HL-60 (cell line): Measurements from ENCODE around the gene RFX8.
"Not testable (repeated sequence)": the region's sequence is repeated elsewhere in the genome, so short reads cannot be mapped to it uniquely, and the experiment has no call there.

Experiments
- DNase-seq, 2 experiments: peaks; one replicate each; pipeline ENCODE4 v3.0.0-alpha.2; 2010 to 2020; ENCODE audit warnings: low read depth in 1 of 2, low spot score in 1 of 2
- H3K27ac ChIP-seq: fragments of 250-450 bp; sonication (Bioruptor Pico); replicated peaks from 2 replicates; pipeline ENCODE4 v1.5.1; 2020; ENCODE audit warnings: mild to moderate bottlenecking, moderate library complexity
- H3K27me3 ChIP-seq: fragments of 250-450 bp; sonication (Bioruptor Pico); 2 replicates; pipeline ENCODE4 v1.5.1; 2021; ENCODE audit warnings: mild to moderate bottlenecking, moderate library complexity; ENCODE audit not compliant: insufficient read depth, poor library complexity, severe bottlenecking
- H3K4me3 ChIP-seq: replicated peaks from 2 replicates; pipeline ENCODE4 v1.5.1; 2011; ENCODE audit warnings: mild to moderate bottlenecking, control low read depth, low read length; ENCODE audit not compliant: insufficient read depth
- CTCF ChIP-seq: IDR thresholded peaks from one replicate; pipeline ENCODE4 v1.5.1; 2011; ENCODE audit warnings: low read length, control low read depth, inconsistent platforms; ENCODE audit not compliant: insufficient read depth
- GABPA ChIP-seq: IDR thresholded peaks from 2 replicates; pipeline ENCODE4 v1.6.1; 2012; ENCODE audit warnings: low read depth
- POLR2AphosphoS5 ChIP-seq: IDR thresholded peaks from 2 replicates; pipeline ENCODE4 v1.6.1; 2012; ENCODE audit warnings: low read depth
- REST ChIP-seq: IDR thresholded peaks from 2 replicates; pipeline ENCODE4 v1.6.1; 2012; ENCODE audit warnings: low read depth; ENCODE audit not compliant: insufficient replicate concordance
- SPI1 ChIP-seq: IDR thresholded peaks from 2 replicates; pipeline ENCODE4 v1.6.1; 2012; ENCODE audit warnings: low read depth, mild to moderate bottlenecking, borderline replicate concordance

RFX8 gene

GRCh38 chr2:101463911-101464641 is 10.8 kb downstream of the RFX8 start:
- Histone ChIP-seq H3K27me3 (no peaks in the 10 kb centered on the region), H3K4me3 (no peak overlapping the region), H3K27ac (peak overlapping the region; percentile 3)
- TF ChIP-seq REST, result no peak
- TF ChIP-seq SPI1, result peak; percentile 54; the same call in 1 of the 2 replicates
- TF ChIP-seq POLR2AphosphoS5, result peak; percentile 52; the same call in 1 of the 2 replicates
- peak; percentile 69 to 85 for DNase-seq

GRCh38 chr2:101463421-101463820 is 11.5 kb downstream of the RFX8 start:
- Histone ChIP-seq H3K27ac (peak overlapping the region; percentile 3), H3K27me3 (no peaks in the 10 kb centered on the region), H3K4me3 (no peak overlapping the region)
- TF ChIP-seq POLR2AphosphoS5 (no peak), GABPA (no peak), SPI1 (no peak)
- DNase-seq, result no peak

- DNase-seq, result no peak
- TF ChIP-seq REST (no peak), GABPA (no peak), SPI1 (no peak), POLR2AphosphoS5 (no peak), CTCF (no peak)
- H3K4me3 ChIP-seq, result no peak overlapping the region
Observed at GRCh38 chr2:101461381-101461780, 13.5 kb downstream of the RFX8 start.

GRCh38 chr2:101454408-101454807 is 20.5 kb downstream of the RFX8 start:
- not testable (repeated sequence) for H3K27ac ChIP-seq, H3K4me3 ChIP-seq, DNase-seq, H3K27me3 ChIP-seq

More at GRCh38 chr2:101461381-101461780, 13.5 kb downstream of the RFX8 start:
- Histone ChIP-seq H3K27me3 (no peaks in the 10 kb centered on the region), H3K27ac (no peak overlapping the region)

- DNase-seq, result no peak
- Histone ChIP-seq H3K27ac (no peak overlapping the region), H3K4me3 (no peak overlapping the region), H3K27me3 (no peaks in the 10 kb centered on the region)
- no peak for TF ChIP-seq GABPA
- TF ChIP-seq CTCF, result no peak
- no peak for TF ChIP-seq REST
Observed at GRCh38 chr2:101450965-101451364, 23.9 kb downstream of the RFX8 start.
